ENCODE measurements around the gene ACOT7. TPM values are rescaled to one million over a fixed set of nuclear protein-coding genes. Genes with fewer than 3 reads are reported as not detected.
"Not testable (repeated sequence)": the region's sequence is repeated elsewhere in the genome, so short reads cannot be mapped to it uniquely, and the experiment has no call there.

ACOT7 gene
- total RNA-seq, 2 donors from 2014 or later: 16.9 to 24.9 TPM

GRCh38 chr1:6437012-6437700, 43.6 kb upstream of the ACOT7 start:
- WGBS: 61% methylated on average over 22 of the region's 22 CpGs
- H3K9me3 ChIP-seq; H3K36me3 ChIP-seq; DNase-seq (ENCODE audit: low spot score); H3K4me1 ChIP-seq (replicated peaks); intact Hi-C loops (cut with DNase I); H3K4me3 ChIP-seq; H3K27me3 ChIP-seq (replicated peaks; ENCODE audit: insufficient read depth); H3K27ac ChIP-seq: not testable (repeated sequence)
- peak in 1 of 4 experiments; percentile 24 for TF ChIP-seq CTCF (IDR thresholded peaks at IDR 0.05)

DNA sequence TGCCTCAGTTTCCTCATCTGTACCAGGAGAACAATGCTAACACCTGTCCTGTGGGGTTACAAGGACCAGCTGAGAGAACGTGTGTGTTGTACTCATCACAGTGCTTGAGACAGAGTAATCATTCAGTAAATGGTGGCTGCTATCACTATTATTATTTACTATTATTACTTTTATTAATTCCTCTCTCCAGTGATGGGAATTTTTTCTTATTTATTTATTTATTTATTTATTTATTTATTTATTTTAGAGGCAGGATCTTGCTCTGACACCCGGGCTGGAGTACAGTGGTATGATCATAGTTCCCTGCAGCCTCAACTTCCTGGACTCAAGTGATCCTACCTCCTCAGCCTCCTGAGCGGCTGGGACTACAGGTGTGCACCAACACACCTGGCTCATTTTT, 42.7 kb upstream of the ACOT7 start:
- intact Hi-C loops (cut with DNase I); H3K36me3 ChIP-seq; H3K27ac ChIP-seq; H3K9me3 ChIP-seq; DNase-seq (ENCODE audit: low spot score); H3K27me3 ChIP-seq (replicated peaks; ENCODE audit: insufficient read depth); H3K4me3 ChIP-seq; H3K4me1 ChIP-seq (replicated peaks): not testable (repeated sequence)
- 83% methylated on average over 3 of the region's 3 CpGs for WGBS

GRCh38 chr1:6435547-6435946, 42.0 kb upstream of the ACOT7 start:
- Histone ChIP-seq H3K4me1 (replicated peaks) (no peaks in the 10 kb centered on the region), H3K27me3 (replicated peaks; ENCODE audit: insufficient read depth) (no peaks in the 10 kb centered on the region), H3K27ac (no peak overlapping the region), H3K36me3 (no peaks in the 10 kb centered on the region), H3K4me3 (no peak overlapping the region), H3K9me3 (no peaks in the 10 kb centered on the region)
- WGBS: 71% methylated on average over 3 of the region's 3 CpGs
- intact Hi-C loops (cut with DNase I): no loop called here
- DNase-seq (ENCODE audit: low spot score): no peak
- TF ChIP-seq CTCF (IDR thresholded peaks at IDR 0.05): no peak
- TF ChIP-seq POLR2AphosphoS5 (IDR thresholded peaks at IDR 0.05): no peak

- intact Hi-C loops (cut with DNase I): no loop called here
- Histone ChIP-seq H3K4me3 (no peak overlapping the region), H3K27ac (no peak overlapping the region), H3K36me3 (no peaks in the 10 kb centered on the region), H3K27me3 (replicated peaks; ENCODE audit: insufficient read depth) (no peaks in the 10 kb centered on the region), H3K4me1 (replicated peaks) (no peaks in the 10 kb centered on the region), H3K9me3 (no peaks in the 10 kb centered on the region)
- 89% methylated on average over 15 of the region's 15 CpGs for WGBS
- DNase-seq (ENCODE audit: low spot score): no peak
- TF ChIP-seq CTCF (IDR thresholded peaks at IDR 0.05) (no peak), POLR2AphosphoS5 (IDR thresholded peaks at IDR 0.05) (no peak), POLR2A (IDR thresholded peaks at IDR 0.05) (no peak)
These were observed 41.6 kb upstream of the ACOT7 start for GRCh38 chr1:6435129-6435528.

GRCh38 chr1:6434186-6434585, 40.6 kb upstream of the ACOT7 start:
- WGBS: 86% methylated on average over 5 of the region's 5 CpGs
- H3K9me3 ChIP-seq: no peaks in the 10 kb centered on the region
- TF ChIP-seq POLR2AphosphoS5 (IDR thresholded peaks at IDR 0.05): no peak
- TF ChIP-seq CTCF (IDR thresholded peaks at IDR 0.05): no peak
- no peak for TF ChIP-seq POLR2A (IDR thresholded peaks at IDR 0.05)
- no peaks in the 10 kb centered on the region for H3K4me1 ChIP-seq (replicated peaks)
- no peak overlapping the region for H3K27ac ChIP-seq
- no peaks in the 10 kb centered on the region for H3K27me3 ChIP-seq (replicated peaks; ENCODE audit: insufficient read depth)
- no peaks in the 10 kb centered on the region for H3K36me3 ChIP-seq
- no peak for DNase-seq (ENCODE audit: low spot score)
- no peak overlapping the region for H3K4me3 ChIP-seq
- intact Hi-C loops (cut with DNase I): no loop called here

GRCh38 chr1:6431645-6432579, 38.3 kb upstream of the ACOT7 start:
- 87% methylated on average over 10 of the region's 13 CpGs for WGBS

GRCh38 chr1:6429660-6430411, 36.3 kb upstream of the ACOT7 start:
- H3K9me3 ChIP-seq; H3K4me3 ChIP-seq; H3K27ac ChIP-seq; DNase-seq (ENCODE audit: low spot score); H3K27me3 ChIP-seq (replicated peaks; ENCODE audit: insufficient read depth); H3K36me3 ChIP-seq; intact Hi-C loops (cut with DNase I); H3K4me1 ChIP-seq (replicated peaks): not testable (repeated sequence)
- WGBS: 45% methylated on average over 18 of the region's 19 CpGs

More at GRCh38 chr1:6431645-6432579, 38.3 kb upstream of the ACOT7 start:
- H3K4me1 ChIP-seq (replicated peaks); intact Hi-C loops (cut with DNase I); H3K9me3 ChIP-seq; H3K27ac ChIP-seq; H3K4me3 ChIP-seq; H3K27me3 ChIP-seq (replicated peaks; ENCODE audit: insufficient read depth); DNase-seq (ENCODE audit: low spot score); H3K36me3 ChIP-seq: not testable (repeated sequence)

All from prostate gland (tissue), 2 donors.